GM18499 (cell line): Measurements from ENCODE around the gene KLK1.
"Not testable (repeated sequence)": the region's sequence is repeated elsewhere in the genome, so short reads cannot be mapped to it uniquely, and the experiment has no call there.

Experiments
- ATAC-seq: cut with Tn5 transposase; IDR thresholded peaks from one replicate; pipeline ENCODE4 v1.9.1; 2021; ENCODE audit warnings: moderate number of reproducible peaks; ENCODE audit not compliant: insufficient read depth, unreplicated experiment

The KLK1 gene

DNA sequence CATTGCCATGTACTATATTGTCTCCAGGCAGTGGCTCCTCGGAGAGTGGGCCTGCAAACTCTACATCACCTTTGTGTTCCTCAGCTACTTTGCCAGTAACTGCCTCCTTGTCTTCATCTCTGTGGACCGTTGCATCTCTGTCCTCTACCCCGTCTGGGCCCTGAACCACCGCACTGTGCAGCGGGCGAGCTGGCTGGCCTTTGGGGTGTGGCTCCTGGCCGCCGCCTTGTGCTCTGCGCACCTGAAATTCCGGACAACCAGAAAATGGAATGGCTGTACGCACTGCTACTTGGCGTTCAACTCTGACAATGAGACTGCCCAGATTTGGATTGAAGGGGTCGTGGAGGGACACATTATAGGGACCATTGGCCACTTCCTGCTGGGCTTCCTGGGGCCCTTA is 52.7 kb downstream of the KLK1 start:
- ATAC-seq: no peak

DNA sequence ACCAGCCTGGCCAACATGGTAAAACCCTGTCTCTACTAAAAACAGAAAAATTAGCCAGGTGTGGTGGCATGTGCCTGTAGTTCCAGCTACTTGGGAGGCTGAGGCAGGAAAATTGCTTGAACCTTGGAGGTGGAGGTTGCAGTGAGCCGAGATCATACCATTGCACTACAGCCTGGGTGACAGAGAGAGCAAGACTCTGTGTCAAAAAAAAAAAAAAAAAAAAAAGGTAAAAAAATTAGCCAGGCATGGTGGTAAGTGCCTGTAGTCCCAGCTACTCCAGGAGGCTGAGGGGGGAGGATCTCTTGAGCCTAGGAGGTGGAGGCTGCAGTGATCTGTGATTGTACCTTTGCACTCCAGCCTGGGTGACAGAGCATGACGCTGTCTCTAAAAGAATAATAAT is 53.4 kb downstream of the KLK1 start, which contains the start of gene GPR32:
GPR32 (plus strand) TSS at position 301 of the 400 bp plus-strand sequence. CDS start 137 bp downstream, outside the sequence.
- not testable (repeated sequence) for ATAC-seq
